NCI-H748 treated with DMSO at 0.1 percent for 48 hours (cell line): ENCODE results near the gene ARMC9.

Experiments
- DNase-seq: peaks from one replicate; lab custom pipeline; 2025; lab: John Stamatoyannopoulos, UW

The ARMC9 gene

DNA sequence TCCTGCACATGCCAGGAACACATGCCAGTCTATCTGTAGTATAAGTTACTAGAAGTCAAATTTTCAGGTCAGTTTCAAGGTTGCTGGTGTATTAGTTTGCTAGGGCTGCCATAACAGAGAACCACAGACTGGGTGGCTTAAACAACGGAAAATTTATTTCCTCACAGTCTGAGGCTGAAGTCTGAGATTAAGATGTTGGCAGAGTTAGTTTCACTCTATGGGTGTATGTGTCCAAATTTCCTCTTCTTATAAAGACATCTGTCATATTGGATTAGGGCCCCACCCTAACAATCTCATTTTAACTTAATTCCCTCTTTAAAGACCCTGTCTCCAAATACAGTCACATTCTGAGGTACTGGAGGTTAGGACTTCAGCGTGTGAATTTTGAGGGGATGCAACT, 223.6 kb downstream of the ARMC9 start:
- no peak for DNase-seq

DNA sequence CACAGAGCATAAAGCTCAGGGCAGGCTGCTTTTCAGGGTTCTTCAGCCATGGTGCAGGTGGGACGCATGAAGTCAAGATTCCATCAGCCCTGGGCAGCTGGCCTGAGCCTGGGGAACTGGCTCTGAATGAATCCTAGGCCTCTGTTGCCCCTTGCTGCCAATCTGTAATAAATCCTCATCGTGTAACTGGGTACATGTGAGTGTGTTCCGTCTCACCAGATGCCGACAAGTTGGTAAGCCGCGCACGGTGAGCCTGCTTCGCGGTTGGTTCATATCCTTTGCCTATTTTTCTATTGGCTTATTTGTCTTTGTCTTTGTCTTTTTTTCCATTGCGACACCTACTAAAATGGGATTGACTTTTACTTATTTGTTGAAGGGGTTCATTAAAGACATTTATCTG, 224.7 kb downstream of the ARMC9 start:
- no peak for DNase-seq
